Measurements from ENCODE around the gene XPA.
"Not testable (repeated sequence)": the region's sequence is repeated elsewhere in the genome, so short reads cannot be mapped to it uniquely, and the experiment has no call there.

The XPA gene

DNA sequence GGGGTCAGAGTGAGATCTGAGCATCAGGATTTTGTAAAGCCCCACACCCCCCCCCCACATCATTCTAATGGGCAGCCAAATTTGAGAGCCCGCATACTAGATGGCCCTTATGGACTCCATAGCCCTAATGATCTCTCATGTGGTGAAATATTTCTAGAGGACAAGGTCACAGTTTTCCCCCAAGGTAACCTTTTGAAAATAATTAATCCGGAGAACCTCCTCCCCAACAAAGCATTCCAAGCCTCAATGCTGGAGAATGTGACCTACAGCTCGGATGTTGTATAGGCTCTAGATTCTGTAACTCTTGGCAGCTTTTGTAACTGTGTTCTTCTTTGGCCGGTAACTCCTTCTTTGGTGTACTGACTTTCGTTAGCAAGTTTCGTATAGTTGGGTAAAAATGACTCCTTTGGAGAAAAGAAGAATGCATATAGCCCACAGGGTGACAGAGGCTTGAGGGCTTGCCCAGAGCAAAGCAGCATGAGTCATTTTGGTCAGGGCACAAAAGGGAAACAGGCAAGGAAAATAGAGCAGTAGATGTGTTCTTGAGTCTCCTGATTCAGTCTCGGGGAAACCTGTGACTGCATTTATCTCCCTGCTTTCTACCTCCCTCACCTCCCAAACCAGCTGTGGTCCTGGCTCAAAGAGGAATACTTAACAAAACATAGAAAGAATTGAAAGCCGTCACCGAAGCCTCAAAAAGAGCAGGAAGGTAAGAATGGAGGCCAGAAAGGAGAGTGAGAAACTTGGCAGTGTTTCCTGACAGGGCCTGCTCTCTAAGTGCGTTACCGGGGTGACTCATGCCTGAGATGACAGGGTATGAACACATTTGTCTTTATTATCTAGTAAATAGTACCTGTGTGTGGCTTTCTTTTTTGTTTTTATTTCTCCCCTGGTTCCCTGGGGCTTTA lies 6.6 kb upstream of the XPA start:
- peak; percentile 69 for DNase-seq (ENCODE audit: low spot score)

DNA sequence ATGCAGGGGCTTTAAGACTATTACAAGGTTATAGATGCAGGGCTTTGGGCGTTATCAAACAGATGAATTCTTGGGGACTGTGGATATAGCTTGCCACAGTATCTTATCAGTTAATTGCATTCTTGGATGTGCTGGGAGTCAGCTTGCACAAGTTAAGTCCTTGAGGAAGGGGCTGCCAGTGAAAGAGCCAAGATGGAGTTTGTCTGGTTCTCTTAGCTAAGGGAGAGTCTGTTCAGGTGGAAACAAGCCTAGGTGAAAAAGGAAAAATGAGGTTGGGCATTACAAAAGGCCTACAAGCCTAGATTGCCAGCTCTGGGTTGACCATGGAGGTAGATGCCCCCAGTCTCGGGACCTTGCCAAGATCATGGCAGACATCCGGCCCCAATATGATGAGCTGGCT lies 2.7 kb upstream of the XPA start:
- not testable (repeated sequence) for DNase-seq (ENCODE audit: low spot score)

DNA sequence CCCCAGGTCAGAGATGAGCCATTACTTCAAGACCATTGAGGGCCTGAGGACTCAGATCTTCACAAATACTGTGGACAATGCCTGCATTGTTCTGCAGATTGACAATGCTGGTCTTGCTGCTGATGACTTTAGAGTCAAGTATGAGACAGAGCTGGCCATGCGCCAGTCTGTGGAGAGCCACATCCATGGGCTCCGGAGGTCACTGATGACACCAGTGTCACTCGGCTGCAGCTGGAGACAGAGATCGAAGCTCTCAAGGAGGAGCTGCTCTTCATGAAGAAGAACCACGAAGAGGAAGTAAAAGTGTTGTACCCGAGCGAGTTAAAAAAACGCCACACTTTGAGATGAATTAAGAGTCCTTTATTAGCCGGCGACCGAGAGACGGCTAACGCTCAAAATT lies 2.1 kb upstream of the XPA start:
- not testable (repeated sequence) for DNase-seq (ENCODE audit: low spot score)

DNA sequence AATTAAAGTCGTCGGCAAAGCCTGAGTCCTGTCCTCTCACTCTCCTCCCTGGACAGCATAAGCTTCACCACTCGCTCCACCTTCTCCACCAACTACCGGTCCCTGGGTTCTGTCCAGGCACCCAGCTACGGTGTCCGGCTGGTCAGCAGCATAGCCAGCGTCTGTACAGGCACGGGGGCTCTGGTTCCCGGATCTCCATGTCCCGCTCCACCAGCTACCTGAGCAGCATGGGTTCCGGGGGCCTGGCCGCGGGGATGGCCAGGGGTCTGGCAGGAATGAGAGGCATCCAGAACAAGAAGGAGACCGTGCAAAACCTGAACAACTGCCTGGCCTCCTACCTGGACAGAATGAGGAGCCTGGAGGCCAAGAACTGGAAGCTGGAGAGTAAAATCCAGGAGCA lies 1.7 kb upstream of the XPA start:
- no peak for DNase-seq (ENCODE audit: low spot score)

DNA sequence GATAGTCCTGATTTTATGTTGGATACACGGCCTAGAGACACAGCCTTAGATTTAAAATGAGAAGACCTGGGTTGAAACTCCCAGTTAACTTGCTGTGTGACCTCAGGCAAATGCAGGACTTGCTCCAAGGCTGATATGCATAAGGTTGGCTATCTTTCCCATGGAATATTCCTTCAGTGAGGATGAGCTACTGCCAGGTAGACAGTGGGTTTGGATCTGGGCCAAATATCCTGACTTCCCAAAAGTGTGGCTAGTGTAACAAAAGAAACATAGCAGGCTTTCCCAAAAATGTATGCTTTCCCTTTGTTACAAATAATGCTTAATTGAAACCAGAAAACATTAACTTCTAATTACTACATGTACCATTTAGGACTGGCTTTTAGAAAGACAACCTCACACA lies 697 bp upstream of the XPA start:
- DNase-seq (ENCODE audit: low spot score) = peak; percentile 30

DNA sequence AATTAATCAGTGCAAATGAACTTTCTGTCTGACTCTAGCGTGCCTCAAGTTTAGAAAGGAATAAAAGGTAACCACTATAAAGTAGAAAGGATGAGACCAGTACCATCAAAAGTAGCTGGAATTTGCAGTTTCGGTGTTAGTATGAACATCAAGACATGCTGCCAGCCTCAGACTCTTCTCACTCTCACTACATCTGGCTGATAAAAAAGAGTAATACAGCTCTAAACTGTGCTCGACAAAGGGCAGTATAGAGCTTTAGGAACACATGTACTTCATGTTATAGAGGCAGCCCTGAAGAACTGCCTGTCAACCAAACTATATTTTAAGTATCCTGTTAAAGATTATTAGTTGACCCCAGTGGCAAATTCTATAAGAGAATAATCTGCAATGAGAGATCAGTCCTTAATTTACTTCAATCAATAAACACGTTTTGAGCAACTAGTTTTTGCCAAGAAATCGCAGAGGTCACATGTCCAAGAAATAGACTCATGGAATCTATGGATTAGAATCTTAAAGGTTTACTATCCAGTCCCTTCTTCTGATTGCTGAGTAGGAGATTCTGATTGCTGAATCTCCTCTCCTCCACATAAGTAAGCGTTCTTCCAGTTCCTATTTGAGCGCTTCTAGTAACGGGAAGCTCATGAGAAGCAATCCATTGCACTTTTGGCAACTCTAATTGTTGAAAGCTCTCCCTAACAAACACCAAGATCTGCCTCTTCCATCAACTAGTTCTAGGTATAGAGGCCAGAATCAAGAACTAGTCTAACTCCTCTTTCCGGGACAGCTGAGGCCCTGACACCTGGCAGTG lies 941 bp downstream of the XPA start:
- DNase-seq (ENCODE audit: low spot score) = peak; percentile 64

DNA sequence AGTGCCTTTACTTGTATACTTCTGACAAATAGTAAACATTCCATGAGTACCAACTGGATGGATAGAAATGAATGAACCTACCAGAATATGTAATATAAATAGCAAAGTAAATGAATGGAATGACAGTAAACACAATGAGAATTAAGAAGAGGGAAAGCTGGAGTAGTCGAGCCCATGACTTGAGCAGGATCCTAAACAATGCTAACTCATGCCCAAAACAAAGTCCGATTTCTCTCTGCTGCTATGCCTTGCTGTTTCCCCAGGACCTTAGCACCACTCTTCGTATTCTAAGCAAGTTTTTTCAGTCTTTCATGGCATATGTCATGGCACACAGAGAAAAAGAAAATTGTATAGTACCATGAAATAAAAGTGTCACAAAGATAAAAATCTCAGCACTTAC lies 1.8 kb downstream of the XPA start:
- DNase-seq (ENCODE audit: low spot score) = peak; percentile 21

DNA sequence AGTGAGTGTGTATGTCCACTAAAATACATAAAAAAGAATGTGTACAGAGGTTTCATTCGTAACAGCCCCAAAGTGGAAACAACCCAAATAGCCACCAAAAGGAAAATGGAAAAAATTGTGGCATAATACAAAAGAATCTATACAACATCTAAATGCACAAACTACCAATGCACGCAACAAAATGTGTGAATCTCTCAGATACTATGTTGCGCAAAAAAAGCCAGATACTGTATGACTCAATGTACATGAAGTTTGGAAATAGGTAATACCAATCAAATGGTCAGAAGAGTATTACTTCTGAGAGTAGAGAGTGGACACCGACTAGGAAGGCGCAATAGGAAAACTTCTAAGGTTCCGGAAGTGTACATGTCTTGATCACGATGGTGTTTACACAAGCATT lies 2.4 kb downstream of the XPA start:
- no peak for DNase-seq (ENCODE audit: low spot score)

DNA sequence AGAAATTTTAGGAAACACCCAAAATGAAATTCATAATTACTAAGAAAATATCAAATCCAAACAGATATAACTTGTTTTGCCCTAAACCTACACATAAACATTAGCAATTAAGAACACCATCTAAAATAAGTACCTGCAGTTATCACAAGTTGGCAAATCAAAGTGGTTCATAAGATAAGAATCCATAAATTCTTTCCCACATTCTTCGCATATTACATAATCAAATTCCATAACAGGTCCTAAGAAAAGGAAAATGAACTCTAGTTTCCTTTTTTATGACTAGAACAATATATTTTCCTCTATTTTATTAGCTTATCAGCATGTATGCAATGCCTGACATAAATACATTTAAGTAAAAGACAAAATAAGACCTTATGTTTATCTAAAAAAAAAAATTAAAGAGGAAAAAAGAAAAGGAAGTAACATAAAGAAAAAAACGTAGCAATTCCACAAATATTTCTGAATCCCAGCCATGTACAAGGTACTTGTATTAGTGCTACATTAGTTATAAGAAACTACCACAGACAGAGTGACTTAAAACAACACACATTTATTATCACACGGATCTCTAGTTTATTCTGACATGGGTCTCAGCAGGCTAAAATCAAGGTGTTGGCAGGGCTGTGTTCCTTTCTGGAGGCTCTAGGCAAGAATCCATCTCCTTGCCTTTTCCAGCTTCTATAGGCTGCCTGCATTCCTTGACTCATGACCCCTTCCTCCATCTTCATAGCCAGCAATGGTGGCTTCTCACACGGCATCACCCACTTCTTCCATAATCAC lies 7.5 kb downstream of the XPA start:
- DNase-seq (ENCODE audit: low spot score) = no peak

DNA sequence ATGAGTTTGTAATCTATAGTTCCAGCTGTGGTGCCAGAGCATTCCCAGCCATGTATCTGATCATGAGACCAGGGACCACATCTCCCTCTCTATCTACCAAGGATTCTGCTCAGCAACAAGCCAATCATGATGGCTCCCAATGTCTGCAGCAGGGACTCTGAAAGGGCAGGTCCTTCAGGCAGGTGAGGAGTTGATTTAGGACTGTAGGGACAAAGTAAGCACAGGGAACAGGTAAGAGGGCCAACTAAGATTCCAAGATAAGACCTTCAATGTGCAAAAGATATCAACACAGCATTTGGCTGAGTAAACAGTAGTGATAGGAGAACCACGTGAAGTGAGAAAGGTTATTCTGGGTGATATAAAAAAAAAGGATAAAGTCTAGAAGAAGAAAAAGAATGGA lies 8.5 kb downstream of the XPA start:
- no peak for DNase-seq (ENCODE audit: low spot score)

DNA sequence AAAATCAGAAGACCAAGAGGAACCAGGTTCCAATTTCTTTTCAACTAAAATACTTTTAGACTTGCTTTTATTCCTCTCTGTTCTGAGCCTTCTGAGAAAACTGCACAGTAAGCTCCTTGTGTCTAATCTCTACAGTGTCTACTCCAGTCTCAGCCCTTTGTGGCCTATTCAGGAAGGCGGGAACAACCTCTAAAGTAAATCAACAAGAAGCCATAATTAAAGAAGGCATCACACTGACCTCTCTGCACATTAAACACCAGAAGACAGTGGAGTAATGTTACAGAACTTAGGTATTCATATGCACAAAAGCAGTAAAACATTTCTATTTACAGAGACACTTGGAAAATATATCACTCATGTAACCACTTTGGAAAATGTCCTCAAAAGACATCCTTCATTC lies 14.9 kb downstream of the XPA start:
- no peak for DNase-seq (ENCODE audit: low spot score)

DNA sequence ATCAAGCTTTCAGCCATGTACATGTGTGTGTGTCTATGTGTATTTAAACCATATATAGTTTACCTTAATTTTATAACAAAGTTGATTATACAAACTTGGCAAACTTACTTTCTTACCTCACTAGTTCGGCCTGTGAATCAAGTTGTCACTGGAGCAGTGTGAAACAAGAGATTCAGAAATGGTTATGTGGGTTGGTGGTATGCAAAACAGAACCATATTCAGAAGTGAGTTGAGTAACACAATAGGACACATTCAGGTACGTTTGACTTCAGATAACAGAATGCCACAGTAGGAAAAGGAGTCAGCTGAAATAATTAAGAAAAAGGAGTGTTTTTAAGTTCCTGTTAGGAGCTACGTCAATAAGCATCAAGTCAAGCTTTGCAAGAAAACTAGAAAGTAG lies 21.5 kb downstream of the XPA start:
- DNase-seq (ENCODE audit: low spot score) = no peak

DNA sequence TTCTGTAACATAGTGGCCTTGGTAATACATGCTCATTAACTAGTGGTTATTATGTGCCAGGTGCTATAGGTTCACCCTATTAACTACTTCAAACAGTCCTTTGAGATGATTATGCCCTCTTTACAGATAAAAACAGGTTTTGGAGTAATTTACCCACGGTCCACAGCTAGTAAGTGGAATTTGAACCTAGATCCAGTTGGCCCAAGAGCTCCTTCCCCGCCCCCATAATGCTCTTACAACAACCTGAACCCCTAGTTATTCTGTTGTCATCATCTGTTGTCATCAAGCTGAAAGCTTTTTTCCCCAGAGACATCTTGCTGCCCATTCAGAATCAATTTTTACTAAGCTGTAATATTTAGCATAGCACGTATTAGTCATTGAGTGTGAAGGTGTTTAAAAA lies 23.2 kb downstream of the XPA start:
- DNase-seq (ENCODE audit: low spot score) = no peak

DNA sequence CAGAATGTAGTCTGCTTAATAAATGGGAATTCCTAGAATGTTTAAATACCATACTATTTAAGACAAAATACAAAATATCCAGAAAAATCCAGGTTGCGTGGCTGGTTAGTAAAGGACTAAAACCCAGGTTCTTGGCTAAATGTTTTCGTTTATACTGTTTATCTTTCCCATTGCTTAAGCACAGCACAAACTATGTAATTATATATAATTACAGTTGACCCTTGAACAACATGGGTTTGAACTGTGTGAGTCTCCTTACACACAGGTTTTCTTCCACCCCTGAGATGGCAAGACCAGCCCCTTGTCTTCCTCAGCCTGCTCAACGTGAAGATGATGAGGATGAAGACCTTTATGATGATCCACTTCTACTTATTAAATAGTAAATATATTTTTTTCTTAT lies 24.7 kb downstream of the XPA start:
- DNase-seq (ENCODE audit: low spot score) = no peak

DNA sequence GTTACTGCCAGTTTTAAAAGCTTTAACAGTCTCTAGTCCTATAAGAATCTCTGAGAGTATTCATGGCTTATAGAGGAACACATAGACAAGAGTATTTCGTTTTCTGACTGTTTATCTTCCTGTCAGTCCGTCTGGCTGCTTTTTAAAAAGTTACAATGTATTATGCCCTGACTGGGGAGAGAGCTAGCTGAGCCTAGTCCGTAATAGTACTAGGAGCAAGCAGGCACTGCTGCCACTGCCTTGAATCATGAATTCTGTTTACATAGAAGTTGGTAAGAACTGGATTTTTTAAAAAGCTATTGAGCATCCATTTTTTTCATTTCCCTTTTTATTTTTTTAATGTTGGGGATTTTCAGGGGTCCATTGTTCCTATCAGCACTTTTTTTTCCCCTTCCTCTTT lies 26.6 kb downstream of the XPA start:
- no peak for DNase-seq (ENCODE audit: low spot score)

DNA sequence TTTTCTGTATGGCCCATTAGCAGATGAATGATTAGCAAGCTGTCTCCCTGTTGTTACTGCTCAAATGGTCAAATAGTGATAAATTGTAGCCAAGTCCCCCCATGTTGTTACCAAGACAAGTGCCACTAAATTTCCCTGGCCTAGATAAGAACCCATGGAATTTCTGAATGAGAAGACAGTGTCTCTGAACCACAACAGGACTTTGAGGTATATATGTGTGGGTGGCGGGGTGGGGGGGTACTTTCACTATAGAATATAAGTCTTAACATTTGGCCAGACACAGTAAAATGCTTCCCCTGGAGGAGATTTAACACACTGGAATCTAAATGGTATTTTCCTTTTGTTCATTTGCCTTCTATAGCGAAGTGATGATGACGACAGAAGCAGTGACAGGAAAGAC lies 28.7 kb downstream of the XPA start:
- no peak for DNase-seq (ENCODE audit: low spot score)

DNA sequence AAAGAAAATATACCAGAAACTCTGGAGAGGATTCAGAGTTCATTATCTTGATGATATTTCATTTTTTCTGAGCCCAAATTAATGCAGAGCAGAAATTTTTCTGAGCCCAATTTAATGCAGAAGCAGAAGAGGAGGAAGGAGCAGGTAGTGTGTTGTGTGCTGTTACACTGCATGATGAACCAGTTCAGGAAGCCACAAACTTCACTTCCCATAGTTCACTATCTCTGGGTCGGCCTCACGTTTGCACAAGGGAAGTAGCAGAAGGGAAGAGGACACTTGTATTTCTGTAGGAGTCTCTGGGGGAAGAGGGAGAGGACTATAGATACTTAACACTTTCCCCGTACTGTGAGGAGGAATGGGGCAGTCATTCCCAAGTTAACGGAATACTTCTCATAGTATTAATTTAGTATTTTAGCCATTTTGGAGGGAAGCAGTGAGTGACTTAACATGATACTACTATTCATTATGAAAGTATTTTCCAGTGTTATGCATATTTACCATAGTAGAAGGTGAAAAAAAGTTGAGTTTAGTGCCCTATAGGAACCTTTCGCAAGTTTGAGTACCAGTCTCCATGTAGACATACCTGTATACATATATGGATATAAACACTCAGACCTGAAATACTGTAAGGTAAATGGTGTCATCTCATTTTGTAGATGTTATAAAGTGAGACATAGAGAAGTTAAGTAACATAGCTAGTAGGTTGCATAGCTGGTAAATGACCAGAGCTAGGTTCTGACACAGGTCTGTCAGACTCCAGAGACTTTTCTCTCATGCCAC lies 30.0 kb downstream of the XPA start:
- no peak for DNase-seq (ENCODE audit: low spot score)

DNA sequence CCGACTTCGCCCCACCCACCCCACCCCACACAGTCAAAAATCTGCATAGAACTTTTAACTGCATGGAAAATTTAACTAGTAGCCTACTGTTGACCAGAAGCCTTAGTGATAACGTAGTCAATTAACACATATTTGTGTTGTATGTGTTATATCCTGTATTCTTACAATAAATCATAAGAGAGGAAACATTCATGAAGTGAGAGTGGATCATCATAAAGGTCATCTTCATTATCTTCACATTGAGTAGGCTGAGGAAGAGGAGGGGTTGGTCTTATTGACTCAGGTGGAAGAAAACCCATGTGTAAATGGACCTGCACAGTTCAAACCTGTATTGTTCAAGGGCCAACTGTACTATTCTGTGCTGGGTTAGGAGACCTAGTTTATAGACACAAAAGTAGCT lies 31.4 kb downstream of the XPA start:
- no peak for DNase-seq (ENCODE audit: low spot score)

DNA sequence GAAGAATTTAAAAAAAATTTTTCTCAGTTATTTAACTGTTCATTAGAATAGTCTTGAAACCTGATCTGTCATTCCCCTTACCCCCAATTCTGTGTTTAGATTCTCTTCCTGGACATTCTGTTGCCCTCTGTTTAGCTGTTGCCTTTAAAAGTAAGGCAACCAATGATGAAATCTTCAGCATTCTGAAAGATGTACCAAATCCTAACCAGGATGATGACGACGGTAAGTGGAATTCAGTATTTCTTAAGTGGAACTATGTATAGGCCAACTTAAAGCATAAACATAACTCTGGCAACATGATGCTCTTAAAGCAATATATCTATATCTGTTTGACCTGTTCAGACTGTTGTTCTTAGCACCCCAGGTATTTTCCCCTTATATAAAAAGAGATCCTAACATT lies 36.3 kb downstream of the XPA start:
- DNase-seq (ENCODE audit: low spot score) = no peak

DNA sequence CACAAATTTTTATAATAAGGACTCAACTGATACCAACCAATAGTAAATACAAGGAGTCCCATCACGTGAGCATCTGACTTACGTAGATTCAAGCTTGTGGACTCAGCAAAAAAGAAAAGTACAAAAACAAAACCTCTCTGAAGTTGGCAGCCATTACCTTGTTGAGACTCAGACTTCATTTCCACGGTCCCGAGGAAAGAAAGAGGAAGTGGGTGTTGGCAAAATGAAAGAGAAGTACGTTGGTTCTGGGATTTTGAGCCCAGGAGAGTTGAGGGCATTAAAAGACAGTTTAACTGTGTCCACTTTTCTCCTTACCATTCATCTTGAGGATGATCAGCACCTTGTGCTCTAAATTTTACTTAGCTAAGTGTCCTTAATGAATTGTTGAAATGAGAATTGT lies 36.8 kb downstream of the XPA start:
- DNase-seq (ENCODE audit: low spot score) = no peak

DNA sequence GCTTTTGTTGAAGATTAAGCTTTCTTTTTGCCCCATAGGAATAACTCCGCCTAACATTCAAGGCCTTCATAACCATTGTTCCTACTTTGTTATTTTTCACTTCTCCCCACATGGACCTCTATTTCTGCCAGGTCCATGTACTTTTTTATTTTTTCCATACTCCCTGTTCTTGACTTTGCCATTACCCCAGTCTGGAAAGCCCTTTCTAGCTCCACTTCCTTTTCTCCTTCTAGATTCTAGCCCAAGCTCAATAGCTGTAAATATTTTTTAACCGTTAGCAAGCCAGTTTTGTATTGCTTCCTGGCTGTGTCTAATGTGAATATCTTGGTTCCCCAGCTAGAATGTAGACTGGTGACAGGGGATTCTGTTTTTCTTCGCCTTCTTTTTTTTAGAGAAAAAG lies 37.4 kb downstream of the XPA start:
- no peak for DNase-seq (ENCODE audit: low spot score)

DNA sequence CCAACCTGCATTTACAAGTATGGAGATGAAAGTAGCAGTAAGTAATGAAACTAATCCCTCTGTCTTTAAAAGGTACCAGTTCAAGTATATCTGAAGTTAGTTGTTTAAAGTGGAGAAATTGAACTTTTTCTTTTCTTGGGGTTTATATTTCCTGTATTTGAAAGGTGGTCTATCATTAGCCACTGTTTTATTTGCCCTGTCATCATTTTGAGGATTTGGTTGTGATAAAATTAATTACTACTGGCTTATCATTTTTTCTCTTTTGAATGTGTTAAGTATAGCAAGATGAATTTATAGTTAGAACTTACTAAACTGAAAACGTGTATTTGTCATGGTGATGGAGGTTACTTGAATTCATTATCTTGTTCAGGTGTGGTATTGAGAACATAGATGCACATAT lies 38.4 kb downstream of the XPA start:
- DNase-seq (ENCODE audit: low spot score) = no peak
